ENCODE results near the gene NGFR. TPM values are rescaled to one million over a fixed set of nuclear protein-coding genes. Genes with fewer than 3 reads are reported as not detected.

The NGFR gene
- total RNA-seq, 1 donor from 2014 or later, result not detected

DNA sequence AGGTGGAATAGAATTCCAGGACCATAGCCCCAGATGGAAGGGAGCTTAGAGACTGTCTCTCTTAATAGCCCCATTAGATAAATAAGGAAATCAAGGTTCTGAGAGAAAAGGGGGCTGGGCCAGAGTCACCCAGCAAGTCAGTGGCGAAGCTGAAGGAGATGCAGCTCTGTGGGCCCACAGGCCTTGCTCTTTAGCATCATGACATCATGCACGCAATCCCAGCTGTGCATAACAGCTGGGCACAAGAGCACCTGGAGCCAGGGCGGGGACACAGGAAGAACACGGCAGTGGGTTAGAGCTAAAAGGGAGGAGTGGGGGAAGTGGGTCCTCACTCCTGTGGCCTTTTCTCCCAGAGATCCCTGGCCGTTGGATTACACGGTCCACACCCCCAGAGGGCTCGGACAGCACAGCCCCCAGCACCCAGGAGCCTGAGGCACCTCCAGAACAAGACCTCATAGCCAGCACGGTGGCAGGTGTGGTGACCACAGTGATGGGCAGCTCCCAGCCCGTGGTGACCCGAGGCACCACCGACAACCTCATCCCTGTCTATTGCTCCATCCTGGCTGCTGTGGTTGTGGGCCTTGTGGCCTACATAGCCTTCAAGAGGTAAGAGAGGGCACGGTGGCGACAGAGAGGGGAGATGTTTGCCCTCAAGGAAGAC, 15.1 kb downstream of the NGFR start:
- Mint-ChIP-seq H3K27ac (no peak overlapping the region), H3K9me3 (no peaks in the 10 kb centered on the region), H3K36me3 (ENCODE audit: low read depth) (no peaks in the 10 kb centered on the region), H3K4me3 (no peak overlapping the region), H3K4me1 (peaks cover 2% of the 10 kb centered on the region), H3K27me3 (peaks cover 8% of the 10 kb centered on the region)
- intact Hi-C loops (cut with micrococcal nuclease), result no loop called here
- DNase-seq, result no peak

DNA sequence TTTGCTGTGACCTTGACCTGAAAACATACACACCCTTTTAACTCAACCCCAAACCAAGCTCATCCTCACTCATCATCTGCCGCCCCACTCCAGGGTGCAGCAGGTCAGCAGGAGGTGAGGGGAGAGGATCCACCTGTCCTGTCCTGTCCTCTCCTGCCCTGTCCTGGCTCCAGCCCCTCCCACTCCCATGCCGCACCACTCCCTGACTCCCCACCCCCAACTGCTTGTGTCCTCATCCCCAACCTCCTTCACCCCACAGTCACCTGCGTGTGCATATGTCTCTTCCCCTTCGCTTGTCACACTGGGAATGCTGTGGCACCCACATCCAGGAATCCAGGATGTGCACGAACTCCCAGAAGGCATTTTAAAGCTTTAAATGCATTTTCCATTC, 15.6 kb downstream of the NGFR start:
- peaks cover 2% of the 10 kb centered on the region for H3K4me1 Mint-ChIP-seq
- H3K4me3 Mint-ChIP-seq, result no peak overlapping the region
- H3K36me3 Mint-ChIP-seq (ENCODE audit: low read depth), result no peaks in the 10 kb centered on the region
- DNase-seq, result no peak
- H3K27me3 Mint-ChIP-seq, result peaks cover 8% of the 10 kb centered on the region
- H3K9me3 Mint-ChIP-seq, result no peaks in the 10 kb centered on the region
- H3K27ac Mint-ChIP-seq, result no peak overlapping the region
- intact Hi-C loops (cut with micrococcal nuclease), result no loop called here

DNA sequence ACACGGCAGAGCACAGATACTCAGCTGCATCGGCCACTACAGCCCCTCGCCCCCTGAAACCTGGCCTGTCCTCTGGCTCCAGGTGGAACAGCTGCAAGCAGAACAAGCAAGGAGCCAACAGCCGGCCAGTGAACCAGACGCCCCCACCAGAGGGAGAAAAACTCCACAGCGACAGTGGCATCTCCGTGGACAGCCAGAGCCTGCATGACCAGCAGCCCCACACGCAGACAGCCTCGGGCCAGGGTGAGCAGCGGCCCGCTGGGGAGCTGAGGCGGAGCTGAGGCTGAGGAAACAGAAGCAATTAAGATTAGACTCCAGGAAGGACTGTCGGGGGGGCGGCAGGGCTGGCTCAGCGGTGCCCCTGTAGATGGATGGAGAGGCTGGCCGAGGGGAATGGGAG, 16.7 kb downstream of the NGFR start:
- no peak overlapping the region for H3K4me3 Mint-ChIP-seq
- no peak for DNase-seq
- intact Hi-C loops (cut with micrococcal nuclease), result no loop called here
- H3K27ac Mint-ChIP-seq, result no peak overlapping the region
- H3K9me3 Mint-ChIP-seq, result no peaks in the 10 kb centered on the region
- H3K4me1 Mint-ChIP-seq, result peaks cover 2% of the 10 kb centered on the region
- no peaks in the 10 kb centered on the region for H3K36me3 Mint-ChIP-seq (ENCODE audit: low read depth)
- H3K27me3 Mint-ChIP-seq, result peaks cover 8% of the 10 kb centered on the region

DNA sequence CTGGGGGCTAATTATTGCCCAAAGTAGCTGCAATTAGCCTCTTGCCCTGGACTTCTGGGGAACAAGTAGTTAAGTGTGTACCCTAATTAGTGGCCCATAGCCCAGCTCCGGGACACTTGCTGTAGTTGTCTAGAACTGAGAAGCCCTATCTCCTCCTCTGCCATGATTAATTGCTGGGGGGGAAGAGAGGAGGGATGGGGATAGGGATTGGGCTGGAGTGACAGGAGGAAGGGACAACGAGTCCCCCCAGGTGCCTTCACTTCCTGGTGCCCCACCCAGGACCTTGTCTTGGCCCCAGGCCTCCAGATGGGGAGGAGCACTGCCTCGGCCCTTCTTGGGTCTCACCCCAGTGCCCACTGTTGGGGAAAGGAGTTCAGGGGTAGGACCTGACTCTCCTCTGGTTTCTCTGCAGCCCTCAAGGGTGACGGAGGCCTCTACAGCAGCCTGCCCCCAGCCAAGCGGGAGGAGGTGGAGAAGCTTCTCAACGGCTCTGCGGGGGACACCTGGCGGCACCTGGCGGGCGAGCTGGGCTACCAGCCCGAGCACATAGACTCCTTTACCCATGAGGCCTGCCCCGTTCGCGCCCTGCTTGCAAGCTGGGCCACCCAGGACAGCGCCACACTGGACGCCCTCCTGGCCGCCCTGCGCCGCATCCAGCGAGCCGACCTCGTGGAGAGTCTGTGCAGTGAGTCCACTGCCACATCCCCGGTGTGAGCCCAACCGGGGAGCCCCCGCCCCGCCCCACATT, 17.4 kb downstream of the NGFR start:
- Mint-ChIP-seq H3K4me1 (peaks cover 2% of the 10 kb centered on the region), H3K36me3 (ENCODE audit: low read depth) (no peaks in the 10 kb centered on the region), H3K9me3 (no peaks in the 10 kb centered on the region), H3K27ac (no peak overlapping the region), H3K27me3 (peaks cover 6% of the 10 kb centered on the region), H3K4me3 (no peak overlapping the region)
- intact Hi-C loops (cut with micrococcal nuclease), result no loop called here
- no peak for DNase-seq

DNA sequence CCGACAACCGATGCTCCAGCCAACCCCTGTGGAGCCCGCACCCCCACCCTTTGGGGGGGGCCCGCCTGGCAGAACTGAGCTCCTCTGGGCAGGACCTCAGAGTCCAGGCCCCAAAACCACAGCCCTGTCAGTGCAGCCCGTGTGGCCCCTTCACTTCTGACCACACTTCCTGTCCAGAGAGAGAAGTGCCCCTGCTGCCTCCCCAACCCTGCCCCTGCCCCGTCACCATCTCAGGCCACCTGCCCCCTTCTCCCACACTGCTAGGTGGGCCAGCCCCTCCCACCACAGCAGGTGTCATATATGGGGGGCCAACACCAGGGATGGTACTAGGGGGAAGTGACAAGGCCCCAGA, 17.9 kb downstream of the NGFR start:
- no peak for DNase-seq
- H3K27ac Mint-ChIP-seq, result no peak overlapping the region
- peaks cover 2% of the 10 kb centered on the region for H3K4me1 Mint-ChIP-seq
- no peaks in the 10 kb centered on the region for H3K9me3 Mint-ChIP-seq
- H3K4me3 Mint-ChIP-seq, result no peak overlapping the region
- intact Hi-C loops (cut with micrococcal nuclease), result no loop called here
- peaks cover 2% of the 10 kb centered on the region for H3K27me3 Mint-ChIP-seq
- H3K36me3 Mint-ChIP-seq (ENCODE audit: low read depth), result no peaks in the 10 kb centered on the region

DNA sequence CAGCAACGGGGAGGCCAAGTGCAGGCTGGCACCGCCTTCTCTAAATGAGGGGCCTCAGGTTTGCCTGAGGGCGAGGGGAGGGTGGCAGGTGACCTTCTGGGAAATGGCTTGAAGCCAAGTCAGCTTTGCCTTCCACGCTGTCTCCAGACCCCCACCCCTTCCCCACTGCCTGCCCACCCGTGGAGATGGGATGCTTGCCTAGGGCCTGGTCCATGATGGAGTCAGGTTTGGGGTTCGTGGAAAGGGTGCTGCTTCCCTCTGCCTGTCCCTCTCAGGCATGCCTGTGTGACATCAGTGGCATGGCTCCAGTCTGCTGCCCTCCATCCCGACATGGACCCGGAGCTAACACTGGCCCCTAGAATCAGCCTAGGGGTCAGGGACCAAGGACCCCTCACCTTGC, 18.5 kb downstream of the NGFR start:
- intact Hi-C loops (cut with micrococcal nuclease), result no loop called here
- Mint-ChIP-seq H3K4me1 (peaks cover 2% of the 10 kb centered on the region), H3K27me3 (peaks cover 2% of the 10 kb centered on the region), H3K27ac (no peak overlapping the region), H3K4me3 (no peak overlapping the region), H3K36me3 (ENCODE audit: low read depth) (no peaks in the 10 kb centered on the region), H3K9me3 (no peaks in the 10 kb centered on the region)
- no peak for DNase-seq

- Mint-ChIP-seq H3K4me3 (no peak overlapping the region), H3K4me1 (peaks cover 2% of the 10 kb centered on the region), H3K9me3 (no peaks in the 10 kb centered on the region), H3K27me3 (peaks cover 2% of the 10 kb centered on the region), H3K36me3 (ENCODE audit: low read depth) (no peaks in the 10 kb centered on the region), H3K27ac (no peak overlapping the region)
- DNase-seq, result no peak
- intact Hi-C loops (cut with micrococcal nuclease), result no loop called here
These were observed 19.1 kb downstream of the NGFR start for GRCh38 chr17:49514071-49514721.

- intact Hi-C loops (cut with micrococcal nuclease), result no loop called here
- Mint-ChIP-seq H3K9me3 (no peaks in the 10 kb centered on the region), H3K36me3 (ENCODE audit: low read depth) (no peaks in the 10 kb centered on the region), H3K4me3 (no peak overlapping the region), H3K27ac (peak overlapping the region; percentile 15), H3K4me1 (peaks cover 2% of the 10 kb centered on the region), H3K27me3 (peaks cover 2% of the 10 kb centered on the region)
- DNase-seq, result no peak
These were observed 20.2 kb downstream of the NGFR start for GRCh38 chr17:49515196-49515770.

GRCh38 chr17:49516180-49516579, 21.1 kb downstream of the NGFR start:
- H3K27ac Mint-ChIP-seq, result no peak overlapping the region
- no peak overlapping the region for H3K4me3 Mint-ChIP-seq
- DNase-seq, result no peak
- H3K4me1 Mint-ChIP-seq, result peaks cover 2% of the 10 kb centered on the region
- H3K9me3 Mint-ChIP-seq, result no peaks in the 10 kb centered on the region
- peaks cover 2% of the 10 kb centered on the region for H3K27me3 Mint-ChIP-seq
- no peaks in the 10 kb centered on the region for H3K36me3 Mint-ChIP-seq (ENCODE audit: low read depth)
- intact Hi-C loops (cut with micrococcal nuclease), result no loop called here

GRCh38 chr17:49518346-49519078, 23.4 kb downstream of the NGFR start:
- no peak for DNase-seq
- Mint-ChIP-seq H3K4me1 (peaks cover 2% of the 10 kb centered on the region), H3K4me3 (no peak overlapping the region), H3K9me3 (no peaks in the 10 kb centered on the region), H3K36me3 (ENCODE audit: low read depth) (no peaks in the 10 kb centered on the region), H3K27ac (no peak overlapping the region), H3K27me3 (peaks cover 2% of the 10 kb centered on the region)
- intact Hi-C loops (cut with micrococcal nuclease), result no loop called here

DNA sequence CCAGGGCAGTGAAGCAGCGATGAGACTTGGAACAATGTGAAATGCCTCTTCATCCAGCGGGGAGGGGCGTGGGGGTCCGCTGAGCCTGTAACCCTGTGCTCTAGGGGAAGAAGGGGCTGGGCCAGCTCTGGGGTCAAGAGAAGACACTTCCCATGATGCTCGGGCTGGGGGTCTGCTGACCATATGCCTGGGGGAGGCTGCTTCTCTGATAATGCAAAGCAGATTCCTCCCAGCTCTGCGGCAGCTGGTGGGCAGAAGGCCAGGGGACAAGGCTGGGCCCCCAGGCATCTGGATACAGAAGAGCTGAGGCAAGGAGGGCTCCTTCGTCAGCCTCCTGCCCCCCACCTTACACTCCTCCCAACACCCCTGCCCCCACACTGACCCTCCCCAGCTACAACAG, 24.7 kb downstream of the NGFR start:
- H3K27me3 Mint-ChIP-seq, result peaks cover 2% of the 10 kb centered on the region
- H3K9me3 Mint-ChIP-seq, result no peaks in the 10 kb centered on the region
- H3K36me3 Mint-ChIP-seq (ENCODE audit: low read depth), result no peaks in the 10 kb centered on the region
- H3K4me3 Mint-ChIP-seq, result no peak overlapping the region
- H3K27ac Mint-ChIP-seq, result no peak overlapping the region
- no peak for DNase-seq
- peaks cover 2% of the 10 kb centered on the region for H3K4me1 Mint-ChIP-seq
- intact Hi-C loops (cut with micrococcal nuclease), result no loop called here

DNA sequence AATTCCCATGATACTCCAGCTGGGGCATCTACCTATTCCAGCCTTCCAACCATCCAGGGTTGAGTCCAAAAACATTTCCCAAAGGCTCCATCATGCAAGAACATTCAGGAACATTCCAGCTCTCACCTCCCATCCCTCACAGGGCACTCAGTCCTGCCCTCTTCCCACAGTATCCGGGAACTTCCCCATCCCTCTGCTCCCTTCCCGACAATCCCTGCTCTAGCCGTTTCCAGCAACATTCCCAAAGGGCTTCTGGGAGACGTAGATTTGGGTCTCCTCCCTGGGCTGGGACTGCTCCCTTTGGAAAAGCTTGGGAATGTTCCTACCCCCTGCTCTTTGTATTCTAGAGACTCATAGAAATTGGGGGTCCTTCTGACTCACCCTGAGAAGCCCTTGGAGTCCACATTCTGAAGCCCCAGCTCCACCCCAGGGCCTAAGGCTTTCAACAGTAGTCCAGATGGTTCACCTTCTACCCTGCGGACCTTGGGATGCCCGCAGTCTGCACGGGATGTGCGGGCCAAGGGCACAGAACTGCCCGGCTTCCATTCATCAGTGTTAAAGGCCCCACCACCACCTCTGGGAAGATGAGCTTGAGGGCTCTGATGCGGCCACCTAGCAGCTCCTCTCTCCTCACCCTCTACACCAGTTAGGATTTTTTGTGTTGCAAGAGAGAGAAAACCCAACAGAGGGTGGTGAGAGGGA, 25.4 kb downstream of the NGFR start:
- Mint-ChIP-seq H3K27ac (no peak overlapping the region), H3K4me3 (no peak overlapping the region), H3K4me1 (no peaks in the 10 kb centered on the region), H3K36me3 (ENCODE audit: low read depth) (no peaks in the 10 kb centered on the region), H3K9me3 (no peaks in the 10 kb centered on the region), H3K27me3 (peaks cover 2% of the 10 kb centered on the region)
- DNase-seq, result no peak
- intact Hi-C loops (cut with micrococcal nuclease), result no loop called here

DNA sequence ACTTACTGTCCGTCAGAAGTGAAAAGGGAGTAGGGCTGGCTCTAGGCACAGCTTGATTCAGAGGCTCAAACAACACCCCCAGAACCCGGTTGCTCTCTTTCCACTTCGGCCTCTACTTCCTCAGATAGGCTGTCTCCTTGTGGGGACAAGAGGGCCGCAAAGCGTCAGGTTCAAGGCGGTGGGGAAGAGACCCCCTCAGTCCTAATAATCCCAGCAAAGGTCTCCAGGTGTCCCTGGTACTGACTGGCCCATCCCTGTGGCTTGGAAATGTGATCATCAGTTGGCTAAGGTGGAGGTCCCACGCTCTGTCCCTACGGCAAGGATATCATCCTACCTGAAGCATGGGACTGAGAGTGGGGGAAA, 26.0 kb downstream of the NGFR start:
- no peaks in the 10 kb centered on the region for H3K9me3 Mint-ChIP-seq
- no peak overlapping the region for H3K4me3 Mint-ChIP-seq
- intact Hi-C loops (cut with micrococcal nuclease), result no loop called here
- H3K27ac Mint-ChIP-seq, result no peak overlapping the region
- H3K36me3 Mint-ChIP-seq (ENCODE audit: low read depth), result no peaks in the 10 kb centered on the region
- H3K27me3 Mint-ChIP-seq, result peaks cover 2% of the 10 kb centered on the region
- DNase-seq, result no peak
- no peaks in the 10 kb centered on the region for H3K4me1 Mint-ChIP-seq
